Neuronal stem cell (in vitro differentiated cells): ENCODE measurements around the gene CFAP20.

Experiments
- DNase-seq: peaks from one replicate; pipeline ENCODE4 v3.0.0-alpha.2; 2013; ENCODE audit warnings: low spot score
- H2AFZ ChIP-seq: one replicate; pipeline ENCODE4 v1.6.1; 2013; ENCODE audit warnings: mild to moderate bottlenecking, low read length, inconsistent platforms
- H2AK5ac ChIP-seq: 2 replicates; pipeline ENCODE4 v1.6.1; 2013; ENCODE audit warnings: low read depth, mild to moderate bottlenecking, inconsistent platforms, low read length, moderate library complexity, mixed read lengths
- H2BK120ac ChIP-seq: 2 replicates; pipeline ENCODE4 v1.6.1; 2013; ENCODE audit warnings: low read depth, mild to moderate bottlenecking, inconsistent platforms, low read length, moderate library complexity, mixed read lengths
- H2BK12ac ChIP-seq: one replicate; pipeline ENCODE4 v1.6.1; 2013; ENCODE audit warnings: low read length, inconsistent platforms
- H2BK15ac ChIP-seq: 2 replicates; pipeline ENCODE4 v1.6.1; 2013; ENCODE audit warnings: mild to moderate bottlenecking, low read length, inconsistent platforms, mixed read lengths
- H2BK5ac ChIP-seq: one replicate; pipeline ENCODE4 v1.6.1; 2013; ENCODE audit warnings: inconsistent platforms, mild to moderate bottlenecking, low read length, moderate library complexity
- H3K14ac ChIP-seq: one replicate; pipeline ENCODE4 v1.6.1; 2013; ENCODE audit warnings: low read length, inconsistent platforms
- H3K18ac ChIP-seq: 2 replicates; pipeline ENCODE4 v1.6.1; 2013; ENCODE audit warnings: low read length, inconsistent platforms
- H3K23ac ChIP-seq: 2 replicates; pipeline ENCODE4 v1.6.1; 2013; ENCODE audit warnings: low read depth, mild to moderate bottlenecking, mixed read lengths, low read length, inconsistent platforms; ENCODE audit not compliant: poor library complexity
- H3K27ac ChIP-seq: replicated peaks from 3 replicates; pipeline ENCODE4 v1.5.1; 2013; ENCODE audit warnings: low read length, inconsistent platforms
- H3K27me3 ChIP-seq, 3 experiments: 2 replicates each; pipeline ENCODE4 v1.6.1; 2013; ENCODE audit warnings: low read length in 3 of 3, mild to moderate bottlenecking in 2 of 3, inconsistent platforms in 1 of 3, low read depth in 1 of 3, mixed read lengths in 1 of 3, moderate library complexity in 1 of 3; ENCODE audit not compliant: control insufficient read depth in 3 of 3, insufficient read depth in 3 of 3
- H3K36me3 ChIP-seq, 2 donors: replicated peaks in 1 of 2; 2 replicates each; pipeline ENCODE4 v1.6.1; 2013; ENCODE audit warnings: low read length in 2 of 2; ENCODE audit not compliant: control insufficient read depth in 2 of 2, insufficient read depth in 2 of 2
- H3K4ac ChIP-seq: 2 replicates; pipeline ENCODE4 v1.6.1; 2013; ENCODE audit warnings: inconsistent platforms, mild to moderate bottlenecking, low read length, moderate library complexity
- H3K4me1 ChIP-seq, 2 donors: 1 replicate in 1 of 2; 2 replicates in 1 of 2; pipeline ENCODE4 v1.6.1; 2013; ENCODE audit warnings: low read length in 2 of 2, low read depth in 1 of 2; ENCODE audit not compliant: control insufficient read depth in 2 of 2, insufficient read depth in 1 of 2
- H3K4me2 ChIP-seq: one replicate; pipeline ENCODE4 v1.6.1; 2013; ENCODE audit warnings: mild to moderate bottlenecking, low read length, inconsistent platforms; ENCODE audit not compliant: insufficient read depth, poor library complexity, severe bottlenecking
- H3K4me3 ChIP-seq, 2 donors: 2 replicates each; pipeline ENCODE4 v1.5.1; 2013; ENCODE audit warnings: low read length in 2 of 2, mild to moderate bottlenecking in 2 of 2, inconsistent platforms in 1 of 2, moderate library complexity in 1 of 2
- H3K79me1 ChIP-seq: one replicate; pipeline ENCODE4 v1.6.1; 2013; ENCODE audit warnings: low read depth, mild to moderate bottlenecking, inconsistent platforms, low read length, moderate library complexity
- H3K9ac ChIP-seq: one replicate; pipeline ENCODE4 v1.6.1; 2013; ENCODE audit warnings: mild to moderate bottlenecking, low read depth, low read length, inconsistent platforms; ENCODE audit not compliant: poor library complexity
- H3K9me3 ChIP-seq, 2 donors: replicated peaks in 1 of 2; 2 replicates each; pipeline versions ENCODE3 to v1.6.1; 2013; ENCODE audit warnings: low read length in 2 of 2, mild to moderate bottlenecking in 2 of 2, inconsistent platforms in 1 of 2, low read depth in 1 of 2, mixed read lengths in 1 of 2, moderate library complexity in 1 of 2; ENCODE audit not compliant: control insufficient read depth in 2 of 2, insufficient read depth in 1 of 2
- H4K8ac ChIP-seq: one replicate; pipeline ENCODE4 v1.6.1; 2013; ENCODE audit warnings: low read depth, mild to moderate bottlenecking, inconsistent platforms, low read length, moderate library complexity
- H4K91ac ChIP-seq: one replicate; pipeline ENCODE4 v1.6.1; 2013; ENCODE audit warnings: low read length, low read depth, mild to moderate bottlenecking, inconsistent platforms; ENCODE audit not compliant: poor library complexity
- WGBS, 2 donors: extraction: QIAGEN DNeasy Blood & Tissue Kit; methylation state at CpG; one replicate each; pipeline ENCODE4 v1.1.7; 2013; ENCODE audit warnings: missing lambda C conversion rate in 2 of 2, mixed read lengths in 1 of 2; ENCODE audit not compliant: insufficient read length in 2 of 2, insufficient replicate concordance in 1 of 2; ENCODE audit errors: extremely low coverage in 2 of 2; 5-methylcytosine and 5-hydroxymethylcytosine counted together

Gene CFAP20

DNA sequence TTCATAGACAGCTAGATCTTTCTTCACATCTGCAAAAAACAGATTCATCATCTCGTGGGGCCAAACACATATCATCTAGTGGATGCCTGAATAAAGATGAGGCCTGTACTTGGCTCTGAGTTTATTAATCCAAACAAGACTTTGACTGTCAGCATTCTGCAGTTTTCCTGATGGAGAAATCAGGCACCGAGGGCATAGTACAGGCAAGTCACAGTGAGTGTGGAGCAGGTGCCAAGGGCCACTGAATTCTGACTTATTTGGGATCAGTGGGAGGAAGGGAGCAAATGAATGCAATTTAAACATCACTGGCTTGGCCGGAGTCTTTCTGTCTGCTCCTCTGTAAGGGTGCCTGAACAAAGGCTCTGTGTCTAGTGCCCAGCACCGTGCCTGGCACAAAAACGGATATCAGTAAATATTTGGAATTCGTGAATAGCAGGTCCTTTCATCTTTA lies 975 bp downstream of the CFAP20 start:
- H3K4me3 ChIP-seq: peak overlapping the region; percentile 96
- H3K4me1 ChIP-seq: peaks cover 14 to 15% of the 10 kb centered on the region in 2 donors
- H2BK120ac ChIP-seq: no peak overlapping the region
- H3K79me1 ChIP-seq: peaks cover 6% of the 10 kb centered on the region
- no peak overlapping the region for H3K23ac ChIP-seq
- no peak overlapping the region for H2BK5ac ChIP-seq
- no peak overlapping the region for H3K4ac ChIP-seq
- DNase-seq: no peak
- H2AFZ ChIP-seq: no peak overlapping the region
- H4K91ac ChIP-seq: no peak overlapping the region
- no peak overlapping the region for H3K14ac ChIP-seq
- no peak overlapping the region for H2BK15ac ChIP-seq
- no peak overlapping the region for H2BK12ac ChIP-seq
- H3K9me3 ChIP-seq: no peaks in the 10 kb centered on the region
- no peak overlapping the region for H3K27ac ChIP-seq
- H3K36me3 ChIP-seq: peaks cover 0 to 17% of the 10 kb centered on the region in 2 donors
- H3K27me3 ChIP-seq: no peaks in the 10 kb centered on the region
- peak overlapping the region; percentile 35 for H3K18ac ChIP-seq
- H3K9ac ChIP-seq: peak overlapping the region; percentile 80
- H3K4me2 ChIP-seq: peak overlapping the region; percentile 67
- H2AK5ac ChIP-seq: no peak overlapping the region
- H4K8ac ChIP-seq: no peak overlapping the region
- no CpG with 5 or more reads among the region's 6 CpGs for WGBS, 2 donors

DNA sequence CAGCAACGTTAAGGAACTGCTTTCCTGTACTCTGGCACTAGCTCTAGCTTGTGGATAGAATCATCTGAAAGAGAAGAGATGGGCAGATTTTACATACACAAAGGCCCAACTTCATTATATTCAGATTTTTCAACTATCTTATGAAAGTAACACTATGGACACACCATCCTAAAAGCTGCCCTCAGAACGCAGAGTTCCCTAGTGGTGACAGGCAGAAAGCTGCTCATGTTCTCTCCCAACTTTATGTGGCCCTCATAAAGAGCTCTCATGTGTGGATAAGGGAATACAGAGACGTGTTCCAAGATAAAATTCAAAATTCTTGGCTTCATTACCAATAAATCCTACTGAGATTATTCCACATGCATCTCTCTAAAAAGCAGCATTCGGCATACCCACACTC lies 1.5 kb downstream of the CFAP20 start:
- no peak overlapping the region for H3K9ac ChIP-seq
- no peak overlapping the region for H3K27ac ChIP-seq
- no peak overlapping the region for H3K14ac ChIP-seq
- H2BK120ac ChIP-seq: no peak overlapping the region
- peak overlapping the region; percentile 33 for H3K4me2 ChIP-seq
- peaks cover 6% of the 10 kb centered on the region for H3K79me1 ChIP-seq
- no CpG with 5 or more reads among the region's 4 CpGs for WGBS, 2 donors
- H2BK12ac ChIP-seq: no peak overlapping the region
- no peak overlapping the region for H2AFZ ChIP-seq
- no peaks in the 10 kb centered on the region for H3K9me3 ChIP-seq
- no peak for DNase-seq
- H4K91ac ChIP-seq: no peak overlapping the region
- no peak overlapping the region for H2AK5ac ChIP-seq
- no peak overlapping the region for H3K4ac ChIP-seq
- no peaks in the 10 kb centered on the region for H3K27me3 ChIP-seq
- H3K4me3 ChIP-seq: peak overlapping the region in 1 of 2 donors; percentile 96
- H2BK5ac ChIP-seq: no peak overlapping the region
- no peak overlapping the region for H2BK15ac ChIP-seq
- H3K23ac ChIP-seq: no peak overlapping the region
- H3K18ac ChIP-seq: no peak overlapping the region
- H3K4me1 ChIP-seq: peaks cover 14 to 15% of the 10 kb centered on the region in 2 donors
- H3K36me3 ChIP-seq: peaks cover 0 to 17% of the 10 kb centered on the region in 2 donors
- no peak overlapping the region for H4K8ac ChIP-seq

DNA sequence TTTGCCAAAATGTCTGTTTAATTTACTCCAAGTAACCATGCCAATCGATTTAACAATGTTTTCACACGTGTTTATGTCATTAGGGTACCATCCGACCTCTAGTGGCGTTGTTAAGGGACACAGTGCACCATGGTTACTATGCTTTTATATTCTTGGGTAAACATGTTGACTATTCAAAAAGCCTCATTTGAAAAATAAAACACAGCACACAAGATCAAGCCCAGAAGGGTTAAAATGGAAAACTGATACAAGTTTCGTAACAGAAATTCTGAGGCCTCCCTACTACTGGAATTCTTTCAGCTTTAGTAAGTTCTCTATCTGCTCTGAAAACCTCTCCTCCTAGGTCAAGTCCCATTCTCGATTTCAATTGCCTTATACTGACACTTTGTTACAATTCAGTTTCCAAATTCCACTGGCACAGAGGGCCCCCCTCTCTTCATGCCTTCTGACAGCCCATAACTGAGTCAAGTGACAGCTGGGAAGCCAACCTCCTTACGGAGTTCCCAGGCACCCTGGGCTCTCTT lies 2.1 kb downstream of the CFAP20 start:
- Histone ChIP-seq H3K9me3 (no peaks in the 10 kb centered on the region), H3K14ac (no peak overlapping the region), H3K27me3 (no peaks in the 10 kb centered on the region), H3K36me3 (peaks cover 0 to 17% of the 10 kb centered on the region in 2 donors), H2BK15ac (no peak overlapping the region), H3K23ac (no peak overlapping the region), H4K8ac (no peak overlapping the region), H2BK5ac (no peak overlapping the region), H2BK120ac (no peak overlapping the region), H3K9ac (no peak overlapping the region), H3K27ac (no peak overlapping the region), H3K18ac (no peak overlapping the region), H4K91ac (no peak overlapping the region), H3K4me2 (no peak overlapping the region), H3K4ac (no peak overlapping the region), H3K4me3 (peak overlapping the region in 1 of 2 donors; percentile 96), H2AK5ac (no peak overlapping the region), H3K79me1 (peaks cover 6% of the 10 kb centered on the region), H2BK12ac (no peak overlapping the region), H3K4me1 (peaks cover 14 to 15% of the 10 kb centered on the region in 2 donors), H2AFZ (no peak overlapping the region)
- no CpG with 5 or more reads among the region's 7 CpGs for WGBS, 2 donors
- no peak for DNase-seq

DNA sequence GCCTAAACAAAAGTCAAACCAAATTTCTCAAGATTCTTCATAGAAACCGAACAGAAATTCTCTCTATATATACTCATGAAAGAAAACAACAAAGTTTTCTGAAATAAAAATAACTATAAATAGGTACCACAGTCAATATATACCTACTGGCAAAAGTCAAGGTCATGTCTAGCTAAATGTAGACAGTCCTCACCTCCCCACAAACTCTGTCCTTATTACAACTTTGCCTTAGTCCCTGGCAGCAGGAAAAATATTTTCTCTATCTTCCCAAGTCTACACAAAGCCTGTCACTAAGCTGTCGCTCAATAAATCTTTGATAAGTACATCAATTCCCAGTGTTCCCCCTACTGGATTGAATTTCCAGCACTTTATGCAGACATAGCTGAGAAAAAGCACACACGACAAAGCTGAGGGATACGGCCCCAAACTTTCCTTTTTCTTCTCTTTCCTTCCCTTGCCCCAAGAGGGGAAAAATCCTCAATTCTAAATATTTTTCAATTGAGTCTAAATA lies 2.7 kb downstream of the CFAP20 start:
- Histone ChIP-seq H2BK120ac (no peak overlapping the region), H3K4me3 (no peak overlapping the region), H3K9ac (no peak overlapping the region), H2AK5ac (no peak overlapping the region), H3K9me3 (no peaks in the 10 kb centered on the region), H4K8ac (no peak overlapping the region), H3K36me3 (peaks cover 0 to 17% of the 10 kb centered on the region in 2 donors), H3K79me1 (peaks cover 6% of the 10 kb centered on the region), H3K4me2 (no peak overlapping the region), H2BK12ac (no peak overlapping the region), H2BK15ac (no peak overlapping the region), H3K27ac (no peak overlapping the region), H3K14ac (no peak overlapping the region), H3K4me1 (peaks cover 18% of the 10 kb centered on the region in 2 donors), H2BK5ac (no peak overlapping the region), H4K91ac (no peak overlapping the region), H3K18ac (no peak overlapping the region), H3K4ac (no peak overlapping the region), H2AFZ (no peak overlapping the region), H3K23ac (no peak overlapping the region), H3K27me3 (no peaks in the 10 kb centered on the region)
- no CpG with 5 or more reads among the region's 4 CpGs for WGBS, 2 donors
- no peak for DNase-seq
